Mononuclear cell (primary cell): ENCODE data around the gene BSN. TPM values are rescaled to one million over a fixed set of nuclear protein-coding genes. Genes with fewer than 3 reads are reported as not detected.
"Not testable (repeated sequence)": the region's sequence is repeated elsewhere in the genome, so short reads cannot be mapped to it uniquely, and the experiment has no call there.

ENCODE experiments used
- H3K27me3 ChIP-seq: 2 replicates; pipeline ENCODE4 v1.6.0; 2011; ENCODE audit warnings: low read length, control low read depth; ENCODE audit not compliant: insufficient read depth
- H3K4me1 ChIP-seq: 2 replicates; pipeline ENCODE4 v1.5.1; 2011; ENCODE audit warnings: mild to moderate bottlenecking, low read length, control low read depth; ENCODE audit not compliant: insufficient read depth
- H3K4me3 ChIP-seq: 2 replicates; pipeline ENCODE4 v1.5.1; 2011; ENCODE audit warnings: mild to moderate bottlenecking, low read length, moderate library complexity
- H3K9me3 ChIP-seq: 2 replicates; pipeline ENCODE4 v1.5.1; 2011; ENCODE audit warnings: low read depth, mild to moderate bottlenecking, control low read depth, low read length
- total RNA-seq: library from RNA; depleted of rRNA; stranded (reverse); fragments of >200 nt; gene quantifications from one replicate; pipeline ENCODE4 v1.2.3, GENCODE V29; 2012

The BSN gene
- total RNA-seq, 1 donor = under 0.01 TPM

DNA sequence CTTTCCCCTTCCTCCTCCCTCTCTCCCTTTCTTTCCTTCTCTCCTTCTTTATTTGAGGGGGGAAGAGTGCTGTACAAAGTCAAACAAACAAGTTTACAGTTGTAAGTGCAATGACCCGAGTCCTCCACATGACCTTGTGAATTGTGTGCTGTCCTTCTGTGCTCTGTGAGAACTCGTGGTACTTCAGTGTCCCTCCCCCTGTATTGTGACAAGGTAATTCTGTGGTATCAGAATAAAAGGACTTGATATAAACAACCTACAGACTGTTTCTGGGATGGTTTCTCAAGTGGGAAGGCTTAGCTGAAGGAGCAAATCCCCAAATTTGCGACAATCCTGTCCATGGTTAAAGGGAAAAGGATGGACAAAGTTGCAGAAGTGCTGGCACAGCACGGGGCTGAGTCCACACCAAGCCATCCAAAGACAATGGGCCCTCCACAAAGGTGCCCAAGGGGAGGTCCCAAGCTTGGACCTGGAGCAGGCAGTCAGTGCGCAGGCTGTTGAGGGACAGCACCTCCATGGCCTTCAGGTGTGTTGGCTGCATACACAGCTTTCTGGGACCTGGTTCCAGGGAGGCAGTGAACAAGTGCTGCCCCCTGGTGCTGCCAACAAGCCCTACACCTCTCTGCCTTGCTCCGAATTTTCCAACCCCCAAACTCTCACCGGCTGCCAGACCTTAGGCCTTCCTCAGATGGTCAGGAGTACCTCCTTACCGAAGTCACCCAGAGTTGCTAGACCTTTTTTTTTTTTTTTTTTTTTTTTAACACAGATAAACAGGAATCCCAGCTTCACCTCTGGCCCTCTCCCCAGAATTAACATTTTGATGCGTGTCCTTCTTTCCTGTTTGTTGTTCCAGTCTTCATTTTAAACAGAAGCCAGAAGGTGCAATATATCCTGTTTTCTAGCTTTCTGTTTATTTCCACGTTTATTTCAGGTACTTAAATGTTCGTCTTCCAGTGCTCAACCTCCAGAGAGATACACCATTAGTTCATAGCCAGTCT lies 117.3 kb downstream of the BSN start:
- Histone ChIP-seq H3K9me3 (no peaks in the 10 kb centered on the region), H3K27me3 (no peaks in the 10 kb centered on the region), H3K4me1 (peaks cover 26% of the 10 kb centered on the region)

GRCh38 chr3:49673121-49673714 lies 118.9 kb downstream of the BSN start:
- Histone ChIP-seq H3K27me3 (no peaks in the 10 kb centered on the region), H3K9me3 (no peaks in the 10 kb centered on the region), H3K4me1 (peaks cover 26% of the 10 kb centered on the region), H3K4me3 (peak overlapping the region; percentile 78)

More for the DNA sequence above, 117.3 kb downstream of the BSN start:
- H3K4me3 ChIP-seq = no peak overlapping the region

GRCh38 chr3:49673715-49674496 lies 119.6 kb downstream of the BSN start, which contains the start of gene APEH:
Gene APEH, plus strand, starts transcription at chr3:49674351. Its CDS starts 51 bp downstream, at chr3:49674402.
- H3K4me3 ChIP-seq = peak within 1 kb of the TSS; percentile 78
- H3K9me3 ChIP-seq = no peaks in the 10 kb centered on the region
- peaks cover 26% of the 10 kb centered on the region for H3K4me1 ChIP-seq
- no peaks in the 10 kb centered on the region for H3K27me3 ChIP-seq

DNA sequence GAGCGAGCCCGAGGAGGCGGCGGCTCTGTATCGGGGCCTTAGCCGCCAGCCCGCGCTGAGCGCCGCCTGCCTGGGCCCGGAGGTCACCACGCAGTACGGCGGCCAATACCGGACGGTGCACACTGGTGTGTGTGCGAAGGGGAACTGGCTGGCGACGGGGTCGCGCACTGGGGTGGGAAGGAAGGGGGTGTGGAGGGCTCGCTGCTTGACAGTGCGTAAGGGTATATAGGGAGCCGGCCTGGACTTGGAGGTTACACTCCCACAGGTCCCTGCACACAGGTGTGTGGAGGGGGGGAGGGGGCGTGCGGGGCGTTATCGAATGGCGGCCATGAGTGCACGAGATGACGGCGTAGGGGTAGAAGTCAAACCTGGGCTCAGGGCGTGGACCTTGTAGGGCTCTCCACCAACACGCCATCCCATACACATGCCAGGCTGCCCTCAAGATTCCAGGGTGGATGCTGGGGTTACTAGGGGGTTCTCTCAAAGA lies 120.3 kb downstream of the BSN start:
- Histone ChIP-seq H3K9me3 (no peaks in the 10 kb centered on the region), H3K4me1 (peaks cover 26% of the 10 kb centered on the region), H3K27me3 (no peaks in the 10 kb centered on the region), H3K4me3 (peak overlapping the region; percentile 78)

DNA sequence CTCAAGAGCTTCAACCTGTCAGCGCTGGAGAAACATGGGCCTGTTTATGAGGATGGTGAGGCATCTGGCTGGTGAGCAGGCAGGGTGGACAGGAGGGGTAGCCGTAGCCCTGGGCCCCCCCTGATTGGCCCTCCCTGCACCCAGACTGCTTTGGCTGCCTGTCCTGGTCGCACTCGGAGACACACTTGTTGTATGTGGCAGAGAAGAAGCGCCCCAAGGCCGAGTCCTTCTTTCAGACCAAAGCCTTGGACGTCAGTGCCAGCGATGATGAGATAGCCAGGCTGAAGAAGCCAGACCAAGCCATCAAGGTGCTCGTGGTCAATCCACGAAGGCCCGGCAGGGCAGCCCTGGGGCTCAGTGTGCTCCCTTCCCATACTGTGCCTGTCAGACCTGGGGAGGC lies 121.6 kb downstream of the BSN start:
- peaks cover 26% of the 10 kb centered on the region for H3K4me1 ChIP-seq

GRCh38 chr3:49680493-49681231 lies 126.4 kb downstream of the BSN start:
- H3K4me1 ChIP-seq = peaks cover 1% of the 10 kb centered on the region
- no peak overlapping the region for H3K4me3 ChIP-seq
- no peaks in the 10 kb centered on the region for H3K9me3 ChIP-seq
- H3K27me3 ChIP-seq = no peaks in the 10 kb centered on the region

More for the DNA sequence above, 121.6 kb downstream of the BSN start:
- Histone ChIP-seq H3K9me3 (no peaks in the 10 kb centered on the region), H3K4me3 (no peak overlapping the region), H3K27me3 (no peaks in the 10 kb centered on the region)

DNA sequence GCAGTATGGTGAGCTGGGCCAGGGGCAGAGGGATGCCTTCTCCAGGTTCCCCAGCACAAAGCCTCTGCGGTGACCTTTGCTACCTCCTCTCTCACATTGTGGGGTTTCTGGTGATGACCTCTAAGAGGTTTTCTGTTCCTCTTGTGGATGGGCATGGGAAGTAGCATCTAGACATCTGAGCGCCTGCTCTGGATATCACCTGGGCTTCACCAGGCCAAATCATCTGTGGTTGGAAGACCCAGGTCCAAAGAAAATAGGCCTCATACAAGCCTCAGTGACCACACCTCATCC lies 126.9 kb downstream of the BSN start:
- Histone ChIP-seq H3K4me3 (no peak overlapping the region), H3K4me1 (no peaks in the 10 kb centered on the region), H3K27me3 (no peaks in the 10 kb centered on the region), H3K9me3 (no peaks in the 10 kb centered on the region)

GRCh38 chr3:49681543-49681942 lies 127.3 kb downstream of the BSN start:
- Histone ChIP-seq H3K4me3 (no peak overlapping the region), H3K27me3 (no peaks in the 10 kb centered on the region), H3K4me1 (peaks cover 3% of the 10 kb centered on the region), H3K9me3 (no peaks in the 10 kb centered on the region)

GRCh38 chr3:49683162-49683561 lies 128.9 kb downstream of the BSN start:
- no peaks in the 10 kb centered on the region for H3K27me3 ChIP-seq

DNA sequence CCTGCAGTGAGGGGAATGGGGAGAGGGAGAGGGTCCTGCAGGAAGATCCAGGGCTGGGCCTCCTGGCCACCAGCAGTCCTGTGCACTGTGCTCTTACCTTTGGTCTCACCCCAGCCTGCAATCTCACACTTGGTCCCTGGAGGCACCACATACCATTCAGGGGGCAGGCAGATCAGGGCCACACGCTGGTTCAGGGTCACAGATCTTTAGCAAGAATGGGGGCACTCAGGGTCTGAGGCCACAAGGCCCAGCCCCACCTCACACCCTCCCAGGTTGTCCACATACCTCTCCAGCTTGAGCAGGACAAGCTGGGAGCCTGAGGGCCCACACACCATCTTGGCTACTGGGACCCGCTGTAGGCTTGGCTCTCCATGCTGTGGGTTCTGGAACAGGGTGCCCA lies 130.2 kb downstream of the BSN start:
- not testable (repeated sequence) for H3K9me3 ChIP-seq, H3K27me3 ChIP-seq, H3K4me3 ChIP-seq
- H3K4me1 ChIP-seq = peaks cover 15% of the 10 kb centered on the region

More at GRCh38 chr3:49683162-49683561, 128.9 kb downstream of the BSN start:
- Histone ChIP-seq H3K4me1 (peaks cover 8% of the 10 kb centered on the region), H3K9me3 (no peaks in the 10 kb centered on the region), H3K4me3 (no peak overlapping the region)

DNA sequence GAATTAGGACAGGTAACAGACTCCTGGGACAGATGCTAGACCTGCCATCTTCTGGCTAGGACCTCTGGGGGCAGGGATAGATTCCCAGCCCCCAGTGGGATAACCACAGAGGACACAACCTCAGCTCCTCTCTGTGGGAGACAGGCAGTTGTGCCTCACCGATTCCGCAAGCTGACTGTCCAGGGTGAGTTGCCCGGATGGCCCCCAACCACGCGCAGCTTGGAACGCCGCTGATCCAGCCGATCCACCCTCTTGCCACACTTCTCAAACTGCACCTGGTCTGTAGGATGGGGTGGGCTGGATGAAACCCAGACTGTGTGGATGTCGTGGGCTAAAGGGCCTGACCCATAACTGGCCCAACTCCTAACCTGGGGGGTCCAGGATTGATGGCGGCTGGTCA lies 130.8 kb downstream of the BSN start:
- not testable (repeated sequence) for H3K27me3 ChIP-seq, H3K9me3 ChIP-seq, H3K4me3 ChIP-seq
- H3K4me1 ChIP-seq = peaks cover 18% of the 10 kb centered on the region

- not testable (repeated sequence) for H3K9me3 ChIP-seq, H3K27me3 ChIP-seq, H3K4me3 ChIP-seq
- H3K4me1 ChIP-seq = peaks cover 26% of the 10 kb centered on the region
These were observed 131.6 kb downstream of the BSN start for GRCh38 chr3:49685846-49686245.

DNA sequence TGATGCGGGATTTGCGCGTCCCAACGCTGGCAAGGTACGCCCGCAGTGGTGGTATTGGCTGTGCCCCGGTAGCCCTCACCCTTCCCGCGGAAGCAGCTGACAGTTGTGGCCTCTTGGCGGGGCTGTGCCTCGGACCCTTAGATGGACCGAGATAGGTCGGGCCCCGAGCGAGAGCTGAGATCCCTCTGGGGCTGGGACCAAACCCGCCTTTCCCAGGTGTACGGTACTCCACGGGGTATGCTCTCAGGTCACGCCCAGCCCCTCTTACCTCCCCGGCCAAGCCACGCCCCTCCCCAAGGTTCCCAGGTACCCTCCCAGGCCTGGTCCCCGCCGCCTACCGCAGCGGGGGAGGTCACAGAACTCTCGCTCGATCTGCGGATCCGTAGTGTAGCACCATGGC lies 132.1 kb downstream of the BSN start:
- H3K9me3 ChIP-seq, H3K27me3 ChIP-seq, H3K4me3 ChIP-seq: not testable (repeated sequence)
- H3K4me1 ChIP-seq = peaks cover 31% of the 10 kb centered on the region

DNA sequence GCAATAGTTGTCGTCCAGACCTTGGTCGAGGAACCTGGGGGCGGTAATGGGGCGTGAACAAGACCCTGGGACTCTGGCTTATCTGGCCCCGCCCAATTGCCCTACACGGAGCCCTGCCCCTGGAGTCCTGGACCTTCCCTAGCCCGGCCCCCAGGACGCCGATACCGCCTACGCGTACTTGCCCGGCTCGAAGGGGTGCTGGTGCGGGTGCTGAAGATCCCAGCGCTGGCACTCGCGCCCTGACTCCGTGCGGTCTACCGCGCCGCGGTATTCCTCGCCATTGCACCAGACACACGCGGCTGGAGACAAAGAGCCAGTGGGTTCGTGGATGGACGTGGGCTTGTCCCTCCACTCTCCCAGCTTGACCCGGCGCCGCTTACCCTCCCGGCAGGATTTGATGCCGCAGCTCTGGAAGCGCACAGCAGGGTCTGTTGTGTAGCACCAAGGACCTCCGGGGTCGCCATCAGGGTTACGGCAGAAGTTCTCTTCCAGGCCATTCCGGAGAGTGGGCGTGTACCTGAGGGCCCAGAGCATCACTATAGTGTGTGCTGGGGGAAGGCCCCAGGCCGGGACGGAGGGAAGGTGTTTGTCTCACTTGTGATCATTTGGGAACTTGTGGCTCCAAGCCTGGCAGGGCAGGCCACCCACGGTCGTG lies 132.6 kb downstream of the BSN start:
- H3K4me3 ChIP-seq, H3K9me3 ChIP-seq, H3K27me3 ChIP-seq: not testable (repeated sequence)
- H3K4me1 ChIP-seq = peaks cover 34% of the 10 kb centered on the region
